Fibroblast of lung (primary cell): ENCODE results near the gene CSNK2A2.

Experiments used
- EZH2 ChIP-seq: IDR thresholded peaks from 2 replicates; pipeline ENCODE4 v1.5.1; 2012; ENCODE audit warnings: low read length, control low read depth, mild to moderate bottlenecking; ENCODE audit errors: missing control alignments
- TF ChIP-seq, protein P1 (sequence below), 2 donors: IDR thresholded peaks in 1 of 2; conservative IDR thresholded peaks in 1 of 2; 1 replicate in 1 of 2; 2 replicates in 1 of 2; pipeline ENCODE4 v1.5.1; 2011 to 2012; ENCODE audit warnings: low read length in 2 of 2, control low read depth in 1 of 2, inconsistent platforms in 1 of 2, low read depth in 1 of 2, mild to moderate bottlenecking in 1 of 2

DNA sequence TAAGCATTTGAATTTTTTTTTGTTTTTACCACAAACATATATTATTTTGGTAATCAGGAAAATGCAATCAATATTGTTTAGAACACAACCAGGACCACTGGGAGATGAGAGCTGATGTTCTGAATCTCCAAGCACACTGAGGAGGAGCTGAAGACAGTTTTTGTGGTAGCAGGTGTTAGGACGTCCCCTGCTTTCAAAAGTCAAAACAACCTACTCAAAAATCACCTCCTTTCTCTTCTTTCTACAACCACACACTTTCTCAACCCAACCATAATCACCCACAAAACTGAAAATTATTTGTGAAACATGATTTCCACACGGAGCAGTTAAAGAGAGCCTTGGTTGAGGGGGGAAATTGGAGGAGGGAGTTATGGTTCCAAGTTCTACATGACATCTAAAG is 42.1 kb downstream of the CSNK2A2 start:
- TF ChIP-seq, protein P1, sequence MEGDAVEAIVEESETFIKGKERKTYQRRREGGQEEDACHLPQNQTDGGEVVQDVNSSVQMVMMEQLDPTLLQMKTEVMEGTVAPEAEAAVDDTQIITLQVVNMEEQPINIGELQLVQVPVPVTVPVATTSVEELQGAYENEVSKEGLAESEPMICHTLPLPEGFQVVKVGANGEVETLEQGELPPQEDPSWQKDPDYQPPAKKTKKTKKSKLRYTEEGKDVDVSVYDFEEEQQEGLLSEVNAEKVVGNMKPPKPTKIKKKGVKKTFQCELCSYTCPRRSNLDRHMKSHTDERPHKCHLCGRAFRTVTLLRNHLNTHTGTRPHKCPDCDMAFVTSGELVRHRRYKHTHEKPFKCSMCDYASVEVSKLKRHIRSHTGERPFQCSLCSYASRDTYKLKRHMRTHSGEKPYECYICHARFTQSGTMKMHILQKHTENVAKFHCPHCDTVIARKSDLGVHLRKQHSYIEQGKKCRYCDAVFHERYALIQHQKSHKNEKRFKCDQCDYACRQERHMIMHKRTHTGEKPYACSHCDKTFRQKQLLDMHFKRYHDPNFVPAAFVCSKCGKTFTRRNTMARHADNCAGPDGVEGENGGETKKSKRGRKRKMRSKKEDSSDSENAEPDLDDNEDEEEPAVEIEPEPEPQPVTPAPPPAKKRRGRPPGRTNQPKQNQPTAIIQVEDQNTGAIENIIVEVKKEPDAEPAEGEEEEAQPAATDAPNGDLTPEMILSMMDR (conservative IDR thresholded peaks at IDR 0.05 in 1 of 2, IDR thresholded peaks at IDR 0.05 in 1 of 2; ENCODE audit: low read depth in 1 of 2, low read length in 2 of 2): no peak
- no peak for TF ChIP-seq EZH2
